ENCODE data around the gene ERG.

DNA sequence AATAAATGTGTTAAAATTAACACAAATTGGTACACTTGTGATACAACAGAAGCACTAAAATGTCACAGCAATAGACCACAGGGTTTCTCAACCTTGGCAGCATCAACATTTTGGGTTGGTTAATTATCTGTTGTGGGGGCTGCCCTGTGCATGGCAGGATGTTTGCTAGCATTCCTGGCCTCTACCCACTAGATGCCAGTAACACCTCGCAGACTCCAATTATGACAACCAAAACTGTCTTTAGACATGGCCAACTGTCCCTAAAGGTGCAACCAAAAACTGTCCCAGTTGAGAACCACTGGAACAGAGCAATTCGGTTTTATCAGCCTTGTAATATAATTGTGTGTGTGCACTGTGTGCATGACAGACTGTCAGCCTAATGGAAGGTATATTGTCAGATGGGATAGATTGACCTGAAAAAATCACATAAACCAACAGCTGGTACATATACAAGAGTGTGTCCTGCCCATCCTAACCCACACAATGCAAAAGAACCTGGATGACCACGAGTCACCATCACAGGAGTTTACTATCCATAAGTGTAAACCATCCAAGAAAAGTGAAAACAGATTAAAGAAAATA, 13.5 kb upstream of the ERG start:
- TF ChIP-seq, protein P1, sequence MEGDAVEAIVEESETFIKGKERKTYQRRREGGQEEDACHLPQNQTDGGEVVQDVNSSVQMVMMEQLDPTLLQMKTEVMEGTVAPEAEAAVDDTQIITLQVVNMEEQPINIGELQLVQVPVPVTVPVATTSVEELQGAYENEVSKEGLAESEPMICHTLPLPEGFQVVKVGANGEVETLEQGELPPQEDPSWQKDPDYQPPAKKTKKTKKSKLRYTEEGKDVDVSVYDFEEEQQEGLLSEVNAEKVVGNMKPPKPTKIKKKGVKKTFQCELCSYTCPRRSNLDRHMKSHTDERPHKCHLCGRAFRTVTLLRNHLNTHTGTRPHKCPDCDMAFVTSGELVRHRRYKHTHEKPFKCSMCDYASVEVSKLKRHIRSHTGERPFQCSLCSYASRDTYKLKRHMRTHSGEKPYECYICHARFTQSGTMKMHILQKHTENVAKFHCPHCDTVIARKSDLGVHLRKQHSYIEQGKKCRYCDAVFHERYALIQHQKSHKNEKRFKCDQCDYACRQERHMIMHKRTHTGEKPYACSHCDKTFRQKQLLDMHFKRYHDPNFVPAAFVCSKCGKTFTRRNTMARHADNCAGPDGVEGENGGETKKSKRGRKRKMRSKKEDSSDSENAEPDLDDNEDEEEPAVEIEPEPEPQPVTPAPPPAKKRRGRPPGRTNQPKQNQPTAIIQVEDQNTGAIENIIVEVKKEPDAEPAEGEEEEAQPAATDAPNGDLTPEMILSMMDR (IDR thresholded peaks at IDR 0.05): no peak
- no peak for TF ChIP-seq POLR2A (IDR thresholded peaks at IDR 0.05)

Data from heart left ventricle (tissue), 13 donors.